OCI-LY1 (cell line): Measurements from ENCODE around the gene CNEP1R1.

ENCODE experiments used
- EZH2 ChIP-seq: fragments of 200-600 bp; sonication (generic), shearing (Covaris generic); IDR thresholded peaks from 2 replicates; pipeline ENCODE4 v1.8.0; 2017; ENCODE audit warnings: borderline replicate concordance, mixed run types, mild to moderate bottlenecking, antibody characterized with exemption, low read length, moderate library complexity, mixed read lengths
- TF ChIP-seq, protein P1 (sequence below): fragments of 200-600 bp; sonication (generic), shearing (Covaris generic); IDR thresholded peaks from 2 replicates; pipeline ENCODE4 v1.5.1; 2017; ENCODE audit warnings: mild to moderate bottlenecking, antibody characterized with exemption, low read length, moderate library complexity, mixed read lengths

- TF ChIP-seq, protein P1, sequence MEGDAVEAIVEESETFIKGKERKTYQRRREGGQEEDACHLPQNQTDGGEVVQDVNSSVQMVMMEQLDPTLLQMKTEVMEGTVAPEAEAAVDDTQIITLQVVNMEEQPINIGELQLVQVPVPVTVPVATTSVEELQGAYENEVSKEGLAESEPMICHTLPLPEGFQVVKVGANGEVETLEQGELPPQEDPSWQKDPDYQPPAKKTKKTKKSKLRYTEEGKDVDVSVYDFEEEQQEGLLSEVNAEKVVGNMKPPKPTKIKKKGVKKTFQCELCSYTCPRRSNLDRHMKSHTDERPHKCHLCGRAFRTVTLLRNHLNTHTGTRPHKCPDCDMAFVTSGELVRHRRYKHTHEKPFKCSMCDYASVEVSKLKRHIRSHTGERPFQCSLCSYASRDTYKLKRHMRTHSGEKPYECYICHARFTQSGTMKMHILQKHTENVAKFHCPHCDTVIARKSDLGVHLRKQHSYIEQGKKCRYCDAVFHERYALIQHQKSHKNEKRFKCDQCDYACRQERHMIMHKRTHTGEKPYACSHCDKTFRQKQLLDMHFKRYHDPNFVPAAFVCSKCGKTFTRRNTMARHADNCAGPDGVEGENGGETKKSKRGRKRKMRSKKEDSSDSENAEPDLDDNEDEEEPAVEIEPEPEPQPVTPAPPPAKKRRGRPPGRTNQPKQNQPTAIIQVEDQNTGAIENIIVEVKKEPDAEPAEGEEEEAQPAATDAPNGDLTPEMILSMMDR, result no peak; the same call in 1 of the 2 replicates
- no peak for TF ChIP-seq EZH2
Measured at GRCh38 chr16:50021544-50021943, 3.5 kb upstream of the CNEP1R1 start.
